Lower leg skin (tissue), 3 donors: ENCODE measurements around the gene EPM2A.

Experiments used
- POLR2A ChIP-seq, 2 donors: fragments of 450-650 bp; IDR thresholded peaks; one replicate each; pipeline ENCODE4 v1.6.1; 2016 to 2017; ENCODE audit warnings: antibody characterized with exemption in 2 of 2, mild to moderate bottlenecking in 1 of 2, moderate library complexity in 1 of 2
- TF ChIP-seq, protein P1 (sequence below), 3 donors: fragments of 450-650 bp; IDR thresholded peaks; one replicate each; pipeline ENCODE4 v1.5.1; 2016; ENCODE audit warnings: antibody characterized with exemption in 3 of 3, mild to moderate bottlenecking in 3 of 3, moderate library complexity in 2 of 3

- TF ChIP-seq, protein P1, sequence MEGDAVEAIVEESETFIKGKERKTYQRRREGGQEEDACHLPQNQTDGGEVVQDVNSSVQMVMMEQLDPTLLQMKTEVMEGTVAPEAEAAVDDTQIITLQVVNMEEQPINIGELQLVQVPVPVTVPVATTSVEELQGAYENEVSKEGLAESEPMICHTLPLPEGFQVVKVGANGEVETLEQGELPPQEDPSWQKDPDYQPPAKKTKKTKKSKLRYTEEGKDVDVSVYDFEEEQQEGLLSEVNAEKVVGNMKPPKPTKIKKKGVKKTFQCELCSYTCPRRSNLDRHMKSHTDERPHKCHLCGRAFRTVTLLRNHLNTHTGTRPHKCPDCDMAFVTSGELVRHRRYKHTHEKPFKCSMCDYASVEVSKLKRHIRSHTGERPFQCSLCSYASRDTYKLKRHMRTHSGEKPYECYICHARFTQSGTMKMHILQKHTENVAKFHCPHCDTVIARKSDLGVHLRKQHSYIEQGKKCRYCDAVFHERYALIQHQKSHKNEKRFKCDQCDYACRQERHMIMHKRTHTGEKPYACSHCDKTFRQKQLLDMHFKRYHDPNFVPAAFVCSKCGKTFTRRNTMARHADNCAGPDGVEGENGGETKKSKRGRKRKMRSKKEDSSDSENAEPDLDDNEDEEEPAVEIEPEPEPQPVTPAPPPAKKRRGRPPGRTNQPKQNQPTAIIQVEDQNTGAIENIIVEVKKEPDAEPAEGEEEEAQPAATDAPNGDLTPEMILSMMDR (IDR thresholded peaks at IDR 0.05), result no peak
- no peak for TF ChIP-seq POLR2A (IDR thresholded peaks at IDR 0.05)
These were observed 3.9 kb downstream of the EPM2A start for GRCh38 chr6:145731447-145731846.
